ENCODE measurements around the gene TMEM185B. TPM values are rescaled to one million over a fixed set of nuclear protein-coding genes. Genes with fewer than 3 reads are reported as not detected.

Gene TMEM185B
- polyA plus RNA-seq, 4 donors = 2.0 to 28.3 (median 6.9) TPM

DNA sequence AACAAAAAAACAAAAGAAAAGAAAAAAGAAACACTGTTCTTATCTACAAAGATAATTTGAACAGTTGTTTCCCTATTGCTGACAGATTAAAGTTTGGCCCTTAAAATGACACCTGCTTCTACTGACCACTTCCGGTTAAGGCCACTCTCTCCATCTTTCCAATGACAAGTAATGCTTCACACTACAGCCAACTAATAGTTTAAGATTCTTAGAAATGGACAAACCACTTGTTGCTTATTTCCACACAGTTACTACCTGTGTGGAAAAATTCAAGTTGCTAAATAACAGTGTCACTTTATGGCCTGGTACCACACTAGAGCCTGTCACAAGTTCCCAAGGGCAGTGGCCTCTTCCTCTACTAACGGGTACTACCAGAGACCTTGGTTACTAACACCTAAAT, 2.4 kb downstream of the TMEM185B start:
- no peak for DNase-seq
- Histone ChIP-seq H3K27ac (ENCODE audit: low read depth in 1 of 3, low read length in 2 of 3) (no peak overlapping the region), H3K27me3 (ENCODE audit: control insufficient read depth in 3 of 3, insufficient read depth in 3 of 3, low read length in 3 of 3) (no peaks in the 10 kb centered on the region), H3K4me1 (ENCODE audit: control insufficient read depth in 3 of 3, insufficient read depth in 2 of 3, low read depth in 1 of 3, low read length in 2 of 3) (peaks cover 0 to 14% (median 3%) of the 10 kb centered on the region in 3 donors), H3K9me3 (ENCODE audit: control insufficient read depth in 2 of 2, insufficient read depth in 1 of 2, low read depth in 1 of 2, low read length in 1 of 2) (peaks cover 0 to 40% of the 10 kb centered on the region in 2 donors), H3K36me3 (ENCODE audit: control insufficient read depth in 3 of 3, insufficient read depth in 2 of 3, low read depth in 1 of 3, low read length in 3 of 3) (peaks cover 0 to 40% (median 0%) of the 10 kb centered on the region in 3 donors), H3K4me3 (ENCODE audit: low read depth in 1 of 3, low read length in 3 of 3) (no peak overlapping the region)
- WGBS, 3 donors = 71 to 86% (median 77%) methylated on average over 2 of the region's 2 CpGs
- no peak for FAIRE-seq

DNA sequence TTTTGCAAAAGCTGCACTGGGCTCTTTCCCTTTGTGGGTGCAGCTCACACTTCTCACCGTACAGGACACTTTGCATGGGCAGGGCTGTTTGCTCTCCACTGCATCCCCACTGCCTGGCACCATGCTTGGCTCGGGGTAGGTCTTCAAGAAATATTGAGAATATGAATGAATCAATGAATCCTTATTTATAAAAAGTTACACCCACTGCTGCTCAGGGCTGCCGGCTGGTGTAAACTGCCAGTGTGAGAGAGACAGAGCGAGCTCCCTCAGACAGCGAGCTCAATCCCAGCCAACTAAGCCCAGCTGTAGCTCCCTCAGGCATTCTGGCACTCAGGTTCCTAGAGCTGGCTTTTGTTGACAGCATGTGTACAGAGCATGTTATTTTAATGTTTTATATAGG, 3.4 kb downstream of the TMEM185B start:
- DNase-seq (no peak), FAIRE-seq (no peak)
- Histone ChIP-seq H3K27ac (ENCODE audit: low read depth in 1 of 3, low read length in 2 of 3) (no peak overlapping the region), H3K4me3 (ENCODE audit: low read depth in 1 of 3, low read length in 3 of 3) (no peak overlapping the region), H3K36me3 (ENCODE audit: control insufficient read depth in 3 of 3, insufficient read depth in 2 of 3, low read depth in 1 of 3, low read length in 3 of 3) (peaks cover 0 to 40% (median 0%) of the 10 kb centered on the region in 3 donors), H3K9me3 (ENCODE audit: control insufficient read depth in 2 of 2, insufficient read depth in 1 of 2, low read depth in 1 of 2, low read length in 1 of 2) (peaks cover 0 to 43% of the 10 kb centered on the region in 2 donors), H3K4me1 (ENCODE audit: control insufficient read depth in 3 of 3, insufficient read depth in 2 of 3, low read depth in 1 of 3, low read length in 2 of 3) (peaks cover 0 to 14% (median 3%) of the 10 kb centered on the region in 3 donors), H3K27me3 (ENCODE audit: control insufficient read depth in 3 of 3, insufficient read depth in 3 of 3, low read length in 3 of 3) (no peaks in the 10 kb centered on the region)
- 91 to 96% (median 94%) methylated on average over 5 of the region's 5 CpGs for WGBS, 3 donors

DNA sequence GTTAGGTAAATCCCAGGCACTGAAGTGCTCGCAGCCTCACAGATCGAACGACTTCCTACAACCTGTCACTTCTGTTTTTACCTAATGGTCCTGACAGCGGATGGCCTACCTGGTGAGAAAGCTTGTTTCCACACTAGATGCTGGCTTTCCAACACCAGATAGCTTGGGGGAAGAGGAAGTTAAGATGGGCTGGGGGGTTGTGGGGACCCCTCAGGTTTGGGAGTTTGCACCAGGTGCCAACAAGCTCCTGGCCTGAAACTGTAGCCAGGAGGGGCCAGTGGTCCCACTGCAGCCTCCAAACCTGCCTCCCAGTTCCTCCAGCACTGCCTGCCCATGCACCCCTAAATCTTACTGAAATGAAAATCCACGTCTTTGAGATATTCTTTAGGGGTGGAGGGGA, 3.9 kb downstream of the TMEM185B start:
- no peak for DNase-seq
- Histone ChIP-seq H3K27me3 (ENCODE audit: control insufficient read depth in 3 of 3, insufficient read depth in 3 of 3, low read length in 3 of 3) (no peaks in the 10 kb centered on the region), H3K4me3 (ENCODE audit: low read depth in 1 of 3, low read length in 3 of 3) (no peak overlapping the region), H3K4me1 (ENCODE audit: control insufficient read depth in 3 of 3, insufficient read depth in 2 of 3, low read depth in 1 of 3, low read length in 2 of 3) (peaks cover 0 to 11% (median 3%) of the 10 kb centered on the region in 3 donors), H3K27ac (ENCODE audit: low read depth in 1 of 3, low read length in 2 of 3) (no peak overlapping the region), H3K36me3 (ENCODE audit: control insufficient read depth in 3 of 3, insufficient read depth in 2 of 3, low read depth in 1 of 3, low read length in 3 of 3) (peaks cover 0 to 40% (median 0%) of the 10 kb centered on the region in 3 donors), H3K9me3 (ENCODE audit: control insufficient read depth in 2 of 2, insufficient read depth in 1 of 2, low read depth in 1 of 2, low read length in 1 of 2) (peaks cover 0 to 43% of the 10 kb centered on the region in 2 donors)
- FAIRE-seq = no peak
- 95 to 97% (median 97%) methylated on average over 5 of the region's 5 CpGs for WGBS, 3 donors

DNA sequence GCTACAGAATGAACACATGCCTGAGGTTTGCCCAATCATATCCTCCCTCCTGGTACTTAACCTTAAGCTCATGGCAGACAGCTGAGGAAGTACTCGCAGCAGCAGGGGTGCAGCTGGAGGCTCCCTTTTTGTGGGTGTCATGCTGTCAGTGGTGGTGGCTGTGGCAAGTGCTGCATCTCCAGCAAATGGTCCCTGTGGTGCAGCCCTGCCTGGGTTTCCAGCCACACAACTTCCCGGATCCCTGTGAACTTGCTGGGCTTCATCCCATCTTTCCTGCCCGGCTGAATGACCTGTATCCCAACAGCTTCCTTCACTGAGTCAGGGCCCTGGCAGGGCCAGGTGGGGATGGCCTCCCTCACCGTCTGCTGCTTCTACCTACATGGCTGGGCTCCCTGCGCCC, 5.0 kb downstream of the TMEM185B start:
- Histone ChIP-seq H3K27ac (ENCODE audit: low read depth in 1 of 3, low read length in 2 of 3) (no peak overlapping the region), H3K4me3 (ENCODE audit: low read depth in 1 of 3, low read length in 3 of 3) (no peak overlapping the region), H3K27me3 (ENCODE audit: control insufficient read depth in 3 of 3, insufficient read depth in 3 of 3, low read length in 3 of 3) (no peaks in the 10 kb centered on the region), H3K9me3 (ENCODE audit: control insufficient read depth in 2 of 2, insufficient read depth in 1 of 2, low read depth in 1 of 2, low read length in 1 of 2) (peaks cover 0 to 43% of the 10 kb centered on the region in 2 donors), H3K4me1 (ENCODE audit: control insufficient read depth in 3 of 3, insufficient read depth in 2 of 3, low read depth in 1 of 3, low read length in 2 of 3) (peaks cover 0 to 4% (median 3%) of the 10 kb centered on the region in 3 donors), H3K36me3 (ENCODE audit: control insufficient read depth in 3 of 3, insufficient read depth in 2 of 3, low read depth in 1 of 3, low read length in 3 of 3) (peaks cover 0 to 40% (median 0%) of the 10 kb centered on the region in 3 donors)
- DNase-seq (no peak), FAIRE-seq (no peak)
- whole genome bisulfite sequencing, 3 donors = 95 to 100% (median 98%) methylated on average over 5 of the region's 5 CpGs

DNA sequence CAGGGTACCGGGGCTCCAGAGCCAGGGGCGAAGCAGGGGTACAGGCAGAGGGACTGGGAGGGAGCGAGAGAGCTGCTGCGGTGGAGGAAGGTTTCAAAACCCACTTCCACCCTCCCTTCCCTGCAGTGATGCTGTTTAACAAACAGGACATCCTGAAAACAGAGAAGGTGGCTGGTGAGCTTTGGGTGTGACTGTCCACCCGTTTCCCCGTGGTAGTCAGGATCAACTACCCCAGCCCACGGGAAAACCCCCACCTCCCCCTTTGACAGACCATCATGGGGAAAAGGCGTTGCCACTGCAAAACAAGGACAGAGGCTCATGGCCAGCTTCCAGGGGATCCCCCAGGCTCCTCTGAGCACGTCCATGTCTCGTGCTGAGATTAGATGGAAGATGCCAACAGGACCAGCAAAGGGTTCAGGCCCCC, 12.9 kb downstream of the TMEM185B start:
- DNase-seq (no peak), FAIRE-seq (no peak)
- WGBS, 3 donors = 57 to 85% (median 61%) methylated on average over 10 of the region's 10 CpGs

DNA sequence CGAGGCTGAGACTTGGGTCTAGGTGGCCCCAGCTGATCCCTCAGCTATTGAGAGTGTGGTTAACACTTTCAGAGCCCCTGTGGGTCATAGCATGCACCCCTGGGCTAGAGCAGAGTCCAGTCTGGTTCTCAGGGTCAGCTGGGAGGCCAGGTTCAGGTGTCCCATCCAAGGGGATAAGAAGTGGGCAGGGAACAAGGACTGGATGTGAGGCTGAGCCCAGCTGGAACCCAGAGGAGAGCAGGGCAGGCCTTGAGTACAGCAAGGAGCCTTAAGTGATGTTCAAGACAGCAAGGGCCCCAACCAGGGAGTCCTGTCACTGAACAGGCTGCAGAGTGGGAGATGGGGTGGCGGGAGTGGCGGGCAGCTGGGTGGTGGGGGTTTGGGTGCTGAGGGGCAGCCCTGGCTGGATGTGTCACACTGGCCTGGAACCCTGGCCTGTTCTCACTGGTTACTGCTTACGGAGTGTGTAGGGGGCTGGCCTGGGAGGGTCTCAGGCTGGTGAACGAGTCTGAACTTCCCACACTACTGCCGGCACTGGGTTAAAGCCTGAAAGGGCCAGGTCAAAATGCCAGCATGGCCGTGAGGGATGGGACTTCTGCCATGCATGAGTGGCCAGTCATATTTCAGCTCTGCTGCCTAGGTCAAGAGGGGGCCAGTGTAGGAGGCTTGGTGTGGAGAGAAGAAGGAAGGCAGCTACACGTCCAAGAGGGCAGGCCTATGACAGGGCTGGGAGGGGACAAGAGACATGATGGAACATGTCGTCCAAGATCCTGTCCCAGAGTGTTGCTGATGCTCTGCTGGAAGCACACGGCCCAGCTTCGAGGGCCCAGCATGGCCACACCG, 13.6 kb downstream of the TMEM185B start:
- Histone ChIP-seq H3K36me3 (ENCODE audit: control insufficient read depth in 3 of 3, insufficient read depth in 2 of 3, low read depth in 1 of 3, low read length in 3 of 3) (no peaks in the 10 kb centered on the region), H3K27me3 (ENCODE audit: control insufficient read depth in 3 of 3, insufficient read depth in 3 of 3, low read length in 3 of 3) (no peaks in the 10 kb centered on the region), H3K4me3 (ENCODE audit: low read depth in 1 of 3, low read length in 3 of 3) (no peak overlapping the region), H3K4me1 (ENCODE audit: control insufficient read depth in 3 of 3, insufficient read depth in 2 of 3, low read depth in 1 of 3, low read length in 2 of 3) (peaks cover 0 to 6% (median 2%) of the 10 kb centered on the region in 3 donors), H3K9me3 (ENCODE audit: control insufficient read depth in 2 of 2, insufficient read depth in 1 of 2, low read depth in 1 of 2, low read length in 1 of 2) (peaks cover 0 to 7% of the 10 kb centered on the region in 2 donors), H3K27ac (ENCODE audit: low read depth in 1 of 3, low read length in 2 of 3) (no peak overlapping the region)
- 80 to 89% (median 83%) methylated on average over 11 to 12 of the region's 12 CpGs for WGBS, 3 donors
- FAIRE-seq = no peak
- DNase-seq = no peak

More for the DNA sequence above, 12.9 kb downstream of the TMEM185B start:
- H3K4me1 ChIP-seq (ENCODE audit: control insufficient read depth in 3 of 3, insufficient read depth in 2 of 3, low read depth in 1 of 3, low read length in 2 of 3) = peaks cover 0 to 6% (median 2%) of the 10 kb centered on the region in 3 donors
- H3K36me3 ChIP-seq (ENCODE audit: control insufficient read depth in 3 of 3, insufficient read depth in 2 of 3, low read depth in 1 of 3, low read length in 3 of 3) = no peaks in the 10 kb centered on the region
- H3K4me3 ChIP-seq (ENCODE audit: low read depth in 1 of 3, low read length in 3 of 3) = no peak overlapping the region
- H3K27ac ChIP-seq (ENCODE audit: low read depth in 1 of 3, low read length in 2 of 3) = no peak overlapping the region
- peaks cover 0 to 7% of the 10 kb centered on the region in 2 donors for H3K9me3 ChIP-seq (ENCODE audit: control insufficient read depth in 2 of 2, insufficient read depth in 1 of 2, low read depth in 1 of 2, low read length in 1 of 2)
- no peaks in the 10 kb centered on the region for H3K27me3 ChIP-seq (ENCODE audit: control insufficient read depth in 3 of 3, insufficient read depth in 3 of 3, low read length in 3 of 3)

DNA sequence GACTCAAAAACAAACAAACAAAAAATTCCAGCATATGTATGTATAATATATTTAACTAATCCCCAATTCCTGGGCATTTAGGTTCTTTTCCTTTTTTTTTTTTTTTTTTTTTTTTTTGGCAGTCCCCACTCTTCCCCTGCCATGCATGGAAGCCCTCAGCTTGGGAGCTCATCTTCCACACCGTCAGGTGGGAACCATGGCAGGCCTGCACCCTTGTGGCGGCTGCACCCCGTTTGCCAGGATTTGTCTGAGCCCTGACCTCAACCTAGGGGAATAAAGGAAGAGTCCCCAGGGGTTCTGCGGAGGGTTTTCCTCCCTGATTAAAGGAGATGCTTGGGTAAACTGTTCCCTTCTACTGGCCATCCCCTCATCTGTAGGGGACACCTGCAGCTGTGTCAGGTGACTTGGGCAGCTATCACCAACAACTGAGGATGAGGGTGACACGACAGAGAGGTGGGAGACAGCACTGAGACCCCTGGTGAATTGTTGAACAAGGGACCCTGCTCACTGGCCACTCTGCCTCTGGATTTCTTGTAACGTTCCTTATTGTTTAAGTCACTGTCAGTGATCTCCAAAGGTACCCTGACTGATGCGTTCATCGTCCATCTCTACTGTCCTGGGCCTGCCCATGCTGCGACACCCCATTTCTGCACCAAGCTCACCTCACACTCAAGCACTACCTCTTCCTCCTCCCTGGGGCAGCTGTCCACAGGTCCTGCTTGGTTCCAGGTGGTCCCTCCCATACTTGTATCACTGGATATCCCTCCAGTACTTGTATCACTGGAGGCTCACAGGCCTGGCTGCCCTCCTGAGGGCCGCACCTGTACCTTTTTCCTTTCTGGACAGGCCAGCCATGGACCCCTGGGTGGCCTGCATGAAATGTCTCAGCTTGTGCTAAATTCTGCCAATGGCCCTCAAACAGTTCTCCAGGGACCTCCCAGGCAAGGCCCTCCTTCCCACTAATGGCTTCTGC, 14.5 kb downstream of the TMEM185B start:
- H3K4me1 ChIP-seq (ENCODE audit: control insufficient read depth in 3 of 3, insufficient read depth in 2 of 3, low read depth in 1 of 3, low read length in 2 of 3) = peaks cover 0 to 6% (median 2%) of the 10 kb centered on the region in 3 donors
- H3K27me3 ChIP-seq (ENCODE audit: control insufficient read depth in 3 of 3, insufficient read depth in 3 of 3, low read length in 3 of 3) = no peaks in the 10 kb centered on the region
- H3K9me3 ChIP-seq (ENCODE audit: control insufficient read depth in 2 of 2, insufficient read depth in 1 of 2, low read depth in 1 of 2, low read length in 1 of 2) = peaks cover 0 to 7% of the 10 kb centered on the region in 2 donors
- no peak overlapping the region for H3K27ac ChIP-seq (ENCODE audit: low read depth in 1 of 3, low read length in 2 of 3)
- 92 to 94% (median 93%) methylated on average over 10 of the region's 10 CpGs for WGBS, 3 donors
- H3K4me3 ChIP-seq (ENCODE audit: low read depth in 1 of 3, low read length in 3 of 3) = no peak overlapping the region
- DNase-seq = no peak
- no peak for FAIRE-seq
- H3K36me3 ChIP-seq (ENCODE audit: control insufficient read depth in 3 of 3, insufficient read depth in 2 of 3, low read depth in 1 of 3, low read length in 3 of 3) = no peaks in the 10 kb centered on the region

DNA sequence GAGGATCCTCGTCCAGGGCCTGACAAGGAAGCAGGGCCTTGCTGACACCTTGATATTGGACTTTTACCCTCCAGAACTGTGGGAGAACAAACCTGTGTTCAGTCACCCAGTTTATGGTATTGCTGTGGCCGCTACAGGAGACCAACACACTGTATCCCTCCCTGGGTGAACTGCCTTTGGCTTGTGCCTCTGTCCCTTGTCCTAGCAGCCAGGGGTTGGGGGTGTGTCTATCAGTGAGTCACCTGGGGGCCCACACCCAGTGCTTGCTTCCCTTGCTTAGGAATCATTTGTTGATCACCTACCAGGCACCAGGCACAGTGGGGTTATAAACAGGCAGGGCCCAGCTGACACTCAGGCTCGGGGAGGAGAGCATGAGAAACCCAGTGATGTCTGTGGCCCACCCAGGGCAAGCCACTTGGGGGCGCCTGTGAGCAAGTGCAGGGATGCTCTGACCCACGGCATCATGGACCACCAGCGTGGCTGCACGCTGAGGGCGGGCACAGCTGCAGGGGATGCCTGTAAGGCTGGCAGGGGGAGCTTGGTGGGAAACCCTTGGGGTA, 17.1 kb downstream of the TMEM185B start:
- peak overlapping the region in 1 of 3 donors; percentile 56 for H3K27ac ChIP-seq (ENCODE audit: low read depth in 1 of 3, low read length in 2 of 3)
- no peaks in the 10 kb centered on the region for H3K27me3 ChIP-seq (ENCODE audit: control insufficient read depth in 3 of 3, insufficient read depth in 3 of 3, low read length in 3 of 3)
- H3K4me3 ChIP-seq (ENCODE audit: low read depth in 1 of 3, low read length in 3 of 3) = no peak overlapping the region
- H3K4me1 ChIP-seq (ENCODE audit: control insufficient read depth in 3 of 3, insufficient read depth in 2 of 3, low read depth in 1 of 3, low read length in 2 of 3) = peaks cover 0 to 6% (median 2%) of the 10 kb centered on the region in 3 donors
- no peaks in the 10 kb centered on the region for H3K36me3 ChIP-seq (ENCODE audit: control insufficient read depth in 3 of 3, insufficient read depth in 2 of 3, low read depth in 1 of 3, low read length in 3 of 3)
- 61 to 66% (median 63%) methylated on average over 8 of the region's 8 CpGs for WGBS, 3 donors
- FAIRE-seq (no peak), DNase-seq (peak; percentile 47 to 75)
- H3K9me3 ChIP-seq (ENCODE audit: control insufficient read depth in 2 of 2, insufficient read depth in 1 of 2, low read depth in 1 of 2, low read length in 1 of 2) = peaks cover 0 to 7% of the 10 kb centered on the region in 2 donors

Measured in small intestine (tissue), 7 donors.